HG03575 (cell line): ENCODE data around the gene HSF5.
"Not testable (repeated sequence)": the region's sequence is repeated elsewhere in the genome, so short reads cannot be mapped to it uniquely, and the experiment has no call there.

Experiments
- ATAC-seq: cut with Tn5 transposase; IDR thresholded peaks from one replicate; pipeline ENCODE4 v1.9.1; 2021; ENCODE audit not compliant: unreplicated experiment, insufficient number of reproducible peaks, low FRiP score; ENCODE audit errors: extremely low read depth

Gene HSF5

GRCh38 chr17:58492238-58493121, 4.3 kb upstream of the HSF5 start:
- no peak for ATAC-seq

DNA sequence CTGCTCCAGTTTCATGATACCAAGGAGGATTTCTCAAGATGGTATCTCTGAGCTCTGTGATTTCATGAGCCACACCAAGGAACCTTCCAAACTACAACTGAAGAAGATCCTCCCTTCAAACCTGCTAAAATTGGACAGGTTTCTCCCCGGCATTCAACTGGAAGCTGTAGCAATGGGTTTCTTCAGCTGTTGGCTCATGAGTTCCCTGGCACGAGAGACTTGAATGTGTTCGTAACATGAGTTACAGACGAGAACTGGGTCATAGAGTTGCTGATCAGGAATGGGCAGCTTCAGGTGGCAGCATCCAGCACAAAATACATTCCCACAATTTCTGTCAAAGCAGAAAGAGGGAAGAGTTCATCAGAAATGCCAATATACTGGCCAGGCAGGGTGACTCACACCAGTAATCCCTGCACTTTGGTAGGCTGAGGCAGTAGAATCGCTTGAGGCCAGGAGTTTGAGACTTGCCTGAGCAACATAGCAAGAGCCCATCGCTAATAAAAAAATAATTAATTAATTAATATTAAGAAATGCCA, 3.4 kb upstream of the HSF5 start:
- no peak for ATAC-seq

- ATAC-seq, result no peak
Measured at GRCh38 chr17:58488428-58488890, 251 bp upstream of the HSF5 start.

DNA sequence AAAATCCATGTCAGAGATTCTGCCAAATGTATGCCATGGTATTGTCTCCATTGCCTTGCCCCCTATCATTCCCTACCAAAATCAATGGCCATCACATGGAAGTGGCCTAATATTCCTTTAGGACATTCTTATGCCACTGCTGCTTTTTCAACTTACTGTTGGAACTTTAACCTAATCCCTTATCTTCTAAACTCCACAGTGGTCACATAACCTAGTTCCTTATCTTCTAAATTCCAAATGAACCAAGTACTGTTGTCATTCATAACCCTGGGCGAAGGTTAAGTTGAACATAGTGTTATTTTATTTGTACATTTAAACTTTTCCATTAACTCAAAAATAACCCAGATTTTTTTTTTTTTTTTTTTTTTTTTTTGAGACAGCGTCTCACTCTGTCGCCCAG, 3.6 kb downstream of the HSF5 start:
- no peak for ATAC-seq

- ATAC-seq, result not testable (repeated sequence)
Measured at GRCh38 chr17:58481798-58482197, 6.4 kb downstream of the HSF5 start.

GRCh38 chr17:58480090-58480489, 8.1 kb downstream of the HSF5 start:
- ATAC-seq, result no peak

GRCh38 chr17:58476812-58477211, 11.4 kb downstream of the HSF5 start:
- ATAC-seq, result no peak

DNA sequence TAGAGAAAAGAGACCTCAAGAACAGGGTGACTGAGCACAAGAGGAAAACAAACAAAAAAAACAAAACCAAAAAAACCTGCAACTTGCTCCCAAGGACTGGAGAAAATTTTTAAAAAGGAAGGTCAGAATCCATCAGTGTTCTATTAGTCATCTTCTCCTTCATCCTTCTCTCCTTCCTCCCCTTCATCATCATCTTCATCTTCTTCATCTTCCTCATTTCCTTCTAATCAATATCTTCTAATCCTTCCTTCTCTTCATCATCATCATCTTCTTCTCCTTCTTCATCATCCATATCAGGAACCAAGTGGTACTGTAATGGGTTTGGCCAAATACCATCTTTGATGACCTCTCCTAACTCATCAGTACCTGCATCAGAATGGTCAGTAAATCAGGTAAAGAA, 12.2 kb downstream of the HSF5 start:
- ATAC-seq, result no peak

DNA sequence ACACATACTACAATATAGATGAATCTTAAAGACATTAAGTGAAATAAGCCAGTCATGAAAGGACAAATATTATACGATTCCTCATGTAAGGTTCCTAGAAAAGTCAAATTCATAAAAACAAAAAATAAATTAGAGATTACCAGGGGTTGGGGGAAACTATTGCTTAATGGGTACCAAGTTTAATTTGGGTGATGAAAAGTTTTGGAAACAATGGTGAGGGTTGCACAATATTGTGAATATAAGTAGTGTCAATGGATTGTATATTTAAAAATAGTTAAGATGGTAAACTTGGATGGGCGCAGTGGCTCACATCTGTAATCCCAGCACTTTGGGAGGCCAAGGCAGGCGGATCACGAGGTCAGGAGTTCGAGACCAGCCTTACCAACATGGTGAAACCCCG, 17.9 kb downstream of the HSF5 start:
- ATAC-seq, result no peak

- no peak for ATAC-seq
Measured at GRCh38 chr17:58468944-58469343, 19.3 kb downstream of the HSF5 start.

GRCh38 chr17:58455491-58455890, 32.7 kb downstream of the HSF5 start:
- no peak for ATAC-seq

DNA sequence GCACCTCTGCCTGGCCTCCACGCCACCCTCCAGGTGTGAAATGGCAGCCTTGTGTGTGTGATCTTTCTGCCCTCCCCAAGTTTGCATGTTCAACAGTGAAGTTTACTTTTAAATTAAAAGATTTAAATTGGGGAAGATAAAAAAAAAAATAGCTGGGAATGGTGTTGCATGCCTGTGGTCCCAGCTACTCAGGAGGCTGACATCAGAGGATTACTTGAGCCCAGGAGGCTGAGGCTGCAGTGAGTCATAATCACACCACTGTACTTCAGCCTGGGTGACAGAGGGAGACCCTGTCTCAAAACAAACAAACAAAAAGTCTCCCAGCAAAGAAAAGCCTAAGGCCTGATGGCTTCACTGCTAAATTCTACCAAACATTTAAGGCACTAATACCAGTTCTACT, 35.5 kb downstream of the HSF5 start:
- ATAC-seq, result no peak

GRCh38 chr17:58447039-58447975, 40.9 kb downstream of the HSF5 start:
- ATAC-seq, result no peak

GRCh38 chr17:58446086-58446485, 42.1 kb downstream of the HSF5 start:
- ATAC-seq, result no peak

- ATAC-seq, result no peak
Measured at GRCh38 chr17:58436805-58437239, 51.4 kb downstream of the HSF5 start.

DNA sequence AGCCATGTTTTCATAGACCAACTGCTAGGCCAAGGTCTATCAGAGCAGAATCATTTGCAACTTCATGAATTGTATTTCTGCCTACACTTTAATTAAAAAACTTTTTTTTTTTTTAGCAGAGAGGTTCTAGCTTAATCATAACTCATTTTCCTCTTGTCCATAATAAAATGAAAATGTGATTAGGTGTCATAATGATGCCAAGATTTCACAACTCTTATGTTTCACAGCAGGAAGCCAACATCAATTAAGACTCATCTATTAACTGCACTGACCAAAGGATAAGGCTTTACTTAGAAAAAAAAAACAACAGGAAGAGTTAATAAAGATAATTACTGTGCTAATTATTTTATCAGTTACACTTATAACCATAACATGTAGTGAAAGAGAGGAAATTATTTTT, 52.0 kb downstream of the HSF5 start:
- no peak for ATAC-seq

- ATAC-seq, result no peak
Measured at GRCh38 chr17:58432806-58433573, 55.2 kb downstream of the HSF5 start.

DNA sequence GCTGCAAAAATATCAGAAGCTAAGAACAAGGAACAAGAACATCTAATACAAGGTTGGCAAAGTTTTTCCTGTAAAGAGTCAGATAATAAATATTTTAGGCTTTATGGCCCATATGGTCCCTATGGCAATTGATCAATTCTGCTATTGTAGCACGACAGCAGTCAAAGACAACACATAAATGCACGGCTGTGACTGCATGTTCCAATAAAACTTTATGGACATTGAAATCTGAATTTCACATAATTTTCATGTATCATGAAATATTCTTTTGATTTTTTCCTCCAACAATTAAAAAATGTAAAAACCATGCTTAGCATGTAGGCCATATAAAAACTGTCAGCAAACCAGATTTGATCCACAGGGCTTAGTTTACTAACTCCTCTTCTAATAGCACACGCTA, 60.4 kb downstream of the HSF5 start:
- no peak for ATAC-seq

DNA sequence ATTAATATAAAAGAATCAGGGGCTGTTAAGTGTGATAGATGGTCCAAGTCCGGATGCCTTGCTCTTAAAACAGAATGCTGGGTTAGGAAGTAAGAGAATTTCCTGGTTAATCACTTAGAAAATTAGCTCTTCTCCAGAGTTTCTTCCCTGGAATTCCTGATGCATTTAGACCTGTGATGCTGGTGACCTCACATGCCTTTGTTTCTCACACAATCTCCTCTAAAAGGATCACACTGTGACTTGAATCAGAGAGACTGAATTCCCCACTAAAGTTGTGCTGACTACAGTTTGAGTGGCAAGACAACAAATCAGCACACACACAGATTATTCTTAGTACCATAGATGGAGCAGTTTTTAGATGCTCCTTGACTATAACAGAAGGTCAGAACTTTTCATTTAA, 66.5 kb downstream of the HSF5 start:
- no peak for ATAC-seq
